Ishikawa (cell line): Measurements from ENCODE around the gene NTM.

Experiments used
- CEBPB ChIP-seq: IDR thresholded peaks from 2 replicates; pipeline ENCODE4 v1.6.1; 2012
- CREB1 ChIP-seq: IDR thresholded peaks from 2 replicates; pipeline ENCODE4 v1.6.1; 2012; ENCODE audit warnings: low read depth
- EGR1 ChIP-seq: IDR thresholded peaks from 2 replicates; pipeline ENCODE4 v1.6.1; 2012
- MAX ChIP-seq: IDR thresholded peaks from 2 replicates; pipeline ENCODE4 v1.6.1; 2012

GRCh38 chr11:131734871-131735270 is 364.5 kb downstream of the NTM start:
- no peak for TF ChIP-seq CEBPB
- no peak for TF ChIP-seq CREB1
- no peak for TF ChIP-seq MAX
- no peak for TF ChIP-seq EGR1
